Mesenteric fat pad (tissue), 1 donor: ENCODE measurements around the gene SMAP1. TPM values are rescaled to one million over a fixed set of nuclear protein-coding genes. Genes with fewer than 3 reads are reported as not detected.

ENCODE experiments used
- DNase-seq: peaks from one replicate; pipeline ENCODE4 v3.0.0-alpha.2; 2020; ENCODE audit warnings: low spot score
- total RNA-seq: library from RNA; stranded (reverse); fragmentation: NEBNext Ultra II Directional; extraction: Animal tissue kit (Norgen Biotek cat#: 25700); gene quantifications from one replicate; pipeline ENCODE4 v1.2.1, GENCODE V29; 2021
- donor health status: DM: yes; HTN: yes; CAD: no.

The SMAP1 gene
- total RNA-seq, 1 donor from 2014 or later, result 27.6 TPM

DNA sequence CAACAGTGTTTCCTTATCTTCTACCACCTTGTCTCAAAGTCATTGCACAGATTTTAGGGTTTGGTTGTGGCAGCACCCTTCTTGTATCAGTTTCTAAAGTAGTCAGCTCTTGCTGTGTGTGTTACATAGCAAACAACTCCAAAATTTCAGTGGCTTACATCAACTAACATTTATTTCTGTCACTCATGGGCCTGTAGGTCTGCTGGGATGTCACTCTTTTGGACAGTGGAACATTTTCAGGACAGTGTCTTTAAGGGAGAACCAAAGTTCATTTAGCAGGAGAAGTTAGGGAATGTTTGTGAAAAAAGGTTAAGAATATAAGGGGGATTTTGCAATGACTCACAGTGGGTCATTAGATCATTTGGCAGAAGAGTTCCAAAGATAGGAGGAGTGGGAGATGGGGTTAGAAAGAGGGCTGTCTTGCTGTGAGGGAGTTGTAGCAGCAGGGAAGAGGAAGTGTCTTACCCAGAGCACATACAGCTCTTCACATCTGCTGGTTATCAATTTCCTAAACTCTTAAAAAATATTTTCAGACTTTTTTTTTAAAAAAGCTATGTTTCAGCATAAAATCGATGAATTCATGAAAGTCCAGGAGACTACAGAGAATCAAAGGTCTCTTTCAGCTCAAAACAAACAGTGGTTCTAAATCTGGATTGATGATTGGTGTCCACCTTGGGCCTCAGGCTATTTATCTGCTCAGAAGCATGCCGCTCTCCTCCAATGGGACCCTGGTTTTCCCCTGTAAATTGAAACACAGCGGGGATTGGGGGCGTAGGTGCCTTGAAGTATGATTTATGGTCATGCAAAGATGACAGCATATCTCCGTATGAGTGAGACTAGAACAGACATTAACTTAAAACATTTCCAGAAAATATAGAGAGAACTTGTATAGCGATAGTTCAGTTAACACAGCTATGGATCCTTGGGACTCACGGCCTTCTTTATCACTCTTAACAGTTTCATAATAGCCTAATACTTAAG, 171.9 kb downstream of the SMAP1 start:
- no peak for DNase-seq

DNA sequence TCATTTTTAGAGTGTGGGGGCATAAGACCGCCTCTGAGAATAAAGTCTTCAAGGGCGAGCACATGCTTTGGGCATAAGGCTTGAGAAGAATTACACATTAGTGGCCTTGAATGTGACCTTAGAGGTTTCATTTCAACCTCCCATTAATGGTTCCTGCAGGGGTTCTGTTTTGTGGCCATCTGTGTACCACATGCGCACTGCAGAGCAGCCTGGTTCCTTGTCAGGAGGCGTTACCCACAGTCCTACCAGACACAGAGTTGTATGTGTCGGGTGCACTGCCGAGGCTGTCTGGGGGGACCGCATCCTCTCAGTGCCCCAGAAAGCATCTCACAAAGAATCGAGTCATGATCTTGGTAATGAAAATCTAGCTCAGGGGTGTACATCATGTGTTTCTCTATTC, 173.4 kb downstream of the SMAP1 start:
- DNase-seq, result no peak

DNA sequence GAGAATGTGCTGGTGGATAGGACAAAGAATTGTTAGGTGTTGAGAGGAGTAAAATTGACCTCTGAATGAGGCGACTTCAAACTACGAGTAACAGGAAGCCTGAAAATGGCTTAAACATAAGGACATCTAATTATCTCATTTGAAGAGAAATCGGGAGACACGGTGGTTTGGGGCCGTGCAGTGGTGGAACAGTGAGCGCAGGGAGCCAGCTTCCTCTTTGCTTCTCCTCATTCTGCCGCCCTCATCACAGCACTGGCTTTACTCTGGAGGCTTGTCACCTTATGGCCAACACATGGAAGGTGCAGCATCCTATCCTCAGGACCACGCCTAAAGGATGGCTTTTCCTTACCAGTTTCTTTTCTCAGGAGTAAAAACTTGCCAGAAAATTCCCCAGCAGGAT, 174.9 kb downstream of the SMAP1 start:
- DNase-seq, result no peak

DNA sequence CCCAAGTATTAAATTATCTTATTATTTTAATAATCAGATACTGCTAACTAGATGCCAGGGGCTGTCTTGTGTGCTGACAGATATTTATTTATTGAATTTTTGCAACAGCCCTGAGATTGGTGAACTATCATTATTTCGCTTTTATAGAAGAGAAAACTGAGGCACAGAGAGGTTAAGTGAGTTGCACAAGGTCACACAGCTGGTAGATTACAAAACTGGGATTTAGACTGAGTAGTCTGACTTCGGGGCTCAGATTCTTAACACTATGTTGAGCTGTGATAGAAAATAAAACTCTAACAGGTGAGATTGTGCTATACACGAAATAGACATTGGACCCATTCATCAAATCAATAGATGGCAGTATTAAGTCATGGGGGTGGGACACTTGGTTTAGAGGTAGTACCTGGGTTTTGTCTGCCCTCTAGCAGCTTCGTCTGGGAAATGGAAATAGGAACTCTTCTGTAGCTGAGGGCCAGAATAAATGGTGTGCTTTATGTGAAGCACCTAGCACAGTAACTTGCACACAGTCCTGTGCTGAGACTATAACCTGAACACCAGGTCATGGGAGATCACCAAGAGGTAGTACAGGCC, 175.7 kb downstream of the SMAP1 start:
- no peak for DNase-seq

DNA sequence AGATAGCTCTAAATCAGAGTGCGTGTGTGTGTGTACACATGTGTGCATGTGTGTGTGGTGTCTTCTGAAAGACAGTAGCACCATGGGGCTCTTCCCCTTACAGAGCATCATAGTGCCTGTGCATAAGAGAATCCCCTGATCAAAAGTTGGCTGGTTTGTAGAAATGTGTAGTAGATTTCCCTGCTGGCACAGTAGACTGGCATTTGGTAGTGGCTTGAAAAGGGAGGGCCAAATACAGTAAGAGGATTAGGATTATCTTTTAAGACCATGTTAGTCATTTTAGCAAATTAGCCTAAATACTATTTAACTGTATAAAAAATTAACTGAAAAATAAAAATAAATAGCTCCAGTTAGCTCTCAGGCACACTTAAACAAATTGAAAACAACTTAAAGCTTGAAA, 176.6 kb downstream of the SMAP1 start:
- no peak for DNase-seq

DNA sequence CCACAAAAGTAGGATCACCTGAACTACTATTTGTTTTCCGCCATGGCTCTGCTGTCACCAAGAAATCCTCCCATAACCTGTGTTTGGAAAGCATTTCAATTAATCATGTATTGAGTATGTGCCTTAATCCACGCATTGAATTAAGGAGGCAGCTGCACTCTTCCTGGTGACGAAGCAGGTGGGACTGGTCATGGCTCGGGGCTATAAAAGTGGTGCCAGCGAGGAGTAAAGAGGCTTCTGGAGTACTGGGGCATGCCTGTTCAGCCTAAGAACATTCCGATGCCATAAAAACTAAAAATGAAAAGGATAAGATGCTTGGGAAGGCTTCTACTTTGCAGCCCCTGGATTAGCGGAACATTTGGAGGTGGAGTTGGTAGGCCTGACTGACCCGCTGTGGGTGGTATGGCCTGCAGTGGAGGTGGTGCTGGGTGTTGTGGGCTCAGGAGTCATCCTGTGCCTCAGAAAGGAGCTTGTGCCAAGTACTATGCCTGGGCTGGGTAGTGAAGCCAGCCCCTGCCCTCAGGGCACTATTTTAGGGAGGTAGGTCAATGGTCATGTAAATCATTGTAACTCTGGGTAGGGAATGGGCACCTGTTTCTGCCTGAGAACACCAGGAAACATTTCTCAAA, 178.6 kb downstream of the SMAP1 start:
- no peak for DNase-seq

DNA sequence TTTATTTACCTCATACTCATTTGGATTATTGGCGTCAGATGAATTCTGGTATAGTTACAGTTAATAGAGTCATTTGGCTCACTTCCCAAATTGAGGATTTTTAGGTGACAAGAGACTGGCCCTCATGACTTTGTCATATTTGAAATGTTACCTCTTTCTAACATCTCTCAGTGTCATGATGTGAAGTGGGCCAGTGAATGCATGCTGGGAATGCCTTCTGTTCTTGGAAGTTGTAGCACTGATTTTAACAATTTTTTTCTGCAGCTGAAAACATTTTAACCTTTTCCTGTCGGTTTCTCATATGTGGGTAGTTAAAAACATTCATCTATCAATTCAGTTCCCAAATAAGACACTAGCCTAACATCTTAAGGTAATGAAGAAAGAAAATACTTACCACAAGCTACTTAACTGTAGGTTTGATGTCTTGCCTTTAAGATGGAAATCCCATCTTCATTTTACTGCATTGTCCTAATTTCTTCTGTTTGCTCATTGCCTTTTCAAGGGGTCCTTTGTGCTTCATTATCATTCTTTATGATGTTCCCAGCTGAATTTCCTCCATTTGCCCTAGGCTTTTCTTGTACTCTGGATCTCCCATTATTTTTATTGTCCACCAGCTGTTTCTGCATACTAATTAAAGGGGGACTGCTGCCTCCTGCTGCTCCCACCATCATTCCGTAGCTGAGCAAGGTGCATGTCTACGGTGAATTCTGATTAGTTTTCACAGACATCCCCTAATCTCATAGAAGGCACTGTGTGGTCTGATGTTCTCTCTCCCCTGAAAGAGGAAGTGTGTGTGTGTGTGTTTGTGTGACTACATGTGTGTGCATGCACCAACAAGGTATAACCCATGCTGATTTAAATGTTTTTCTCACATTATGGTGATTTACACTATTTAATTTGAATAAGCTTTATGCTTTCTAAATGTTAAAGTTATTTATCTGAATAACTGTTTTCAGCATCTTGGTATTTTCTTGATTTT, 179.7 kb downstream of the SMAP1 start:
- no peak for DNase-seq

DNA sequence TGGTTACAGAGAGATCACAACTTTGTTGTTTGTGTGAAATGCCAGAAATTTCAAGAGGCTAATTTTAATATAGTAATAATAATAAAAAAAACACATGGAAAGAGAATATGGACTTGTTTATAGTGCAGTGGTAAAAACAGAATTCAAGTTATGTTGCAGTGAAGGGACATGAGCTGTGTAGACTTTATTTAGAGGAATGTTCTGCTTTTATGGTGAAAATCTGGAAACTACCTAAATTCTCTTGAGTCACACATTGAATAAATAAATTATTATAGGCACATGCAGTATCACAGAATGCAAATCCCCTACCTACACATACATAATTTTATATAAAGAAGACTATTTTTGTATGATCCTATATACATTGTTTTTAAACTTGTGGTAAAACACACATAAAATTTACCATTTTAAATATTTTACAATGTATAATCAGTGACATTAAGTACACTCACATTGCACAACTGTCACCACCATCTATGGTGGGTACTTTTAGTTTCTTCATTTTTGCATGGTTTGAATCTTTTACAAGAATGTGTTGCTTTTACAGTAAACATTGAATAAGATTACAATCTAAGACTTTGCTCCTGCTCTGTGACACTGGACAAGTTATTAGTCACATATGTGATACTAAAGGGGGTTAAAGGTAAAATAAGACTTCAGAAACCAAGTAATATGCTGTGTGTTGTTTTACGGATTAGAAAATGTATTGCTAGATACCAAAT, 181.8 kb downstream of the SMAP1 start:
- no peak for DNase-seq

DNA sequence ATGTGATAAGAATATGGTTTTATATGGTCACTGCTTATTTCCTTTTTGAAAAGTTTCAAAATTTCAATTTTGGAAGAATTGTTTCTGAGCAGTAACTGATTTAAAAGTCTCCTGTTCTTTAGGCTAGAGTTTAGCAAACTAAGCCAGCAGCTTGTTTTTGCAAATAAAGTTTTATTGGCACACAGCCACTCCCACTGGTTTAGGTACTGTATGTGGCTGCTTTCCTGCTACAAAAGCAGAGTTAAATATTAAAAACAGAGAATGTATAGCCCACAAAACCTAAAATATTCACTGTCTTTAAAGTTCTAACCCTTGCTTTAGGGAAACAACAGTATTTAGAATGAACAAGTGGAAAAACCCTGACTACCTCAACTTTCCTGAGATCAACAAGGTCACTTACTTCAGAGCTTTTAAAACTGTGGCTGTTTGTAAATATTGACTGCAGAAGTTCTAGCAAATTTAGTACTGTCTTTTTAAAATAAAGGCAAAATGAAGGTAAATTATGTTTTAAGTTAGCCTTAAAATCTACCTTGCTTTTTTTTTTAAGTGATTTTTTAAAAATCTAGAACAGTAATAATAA, 185.1 kb downstream of the SMAP1 start:
- DNase-seq, result no peak

DNA sequence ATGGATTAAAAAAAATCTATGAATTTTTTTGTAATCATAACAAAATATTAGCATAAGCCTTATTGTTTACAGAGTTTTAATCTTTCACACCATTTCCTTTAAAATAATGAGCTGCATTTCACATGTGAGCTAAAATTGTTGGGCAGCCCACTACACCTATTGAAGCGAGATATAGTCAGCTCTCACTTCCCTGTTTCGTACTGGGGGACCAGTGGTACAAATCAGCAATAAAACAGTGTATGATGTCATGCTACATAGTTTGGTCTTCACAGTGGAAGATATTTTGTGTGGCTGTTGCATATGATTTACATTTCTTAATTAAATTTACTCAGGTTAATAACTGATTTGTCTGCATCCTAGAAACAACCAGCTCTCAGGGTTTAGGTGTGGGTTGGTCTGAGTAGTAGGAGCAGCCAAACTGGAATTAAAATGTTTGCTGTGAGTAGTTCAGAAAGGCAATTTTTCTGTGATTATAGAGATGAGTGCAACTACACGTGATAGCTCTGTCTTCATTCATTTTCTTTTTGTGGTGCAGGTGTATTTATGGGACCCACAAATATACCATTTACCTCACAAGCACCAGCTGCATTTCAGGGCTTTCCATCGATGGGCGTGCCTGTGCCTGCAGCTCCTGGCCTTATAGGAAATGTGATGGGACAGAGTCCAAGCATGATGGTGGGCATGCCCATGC, 189.8 kb downstream of the SMAP1 start:
- DNase-seq, result no peak

DNA sequence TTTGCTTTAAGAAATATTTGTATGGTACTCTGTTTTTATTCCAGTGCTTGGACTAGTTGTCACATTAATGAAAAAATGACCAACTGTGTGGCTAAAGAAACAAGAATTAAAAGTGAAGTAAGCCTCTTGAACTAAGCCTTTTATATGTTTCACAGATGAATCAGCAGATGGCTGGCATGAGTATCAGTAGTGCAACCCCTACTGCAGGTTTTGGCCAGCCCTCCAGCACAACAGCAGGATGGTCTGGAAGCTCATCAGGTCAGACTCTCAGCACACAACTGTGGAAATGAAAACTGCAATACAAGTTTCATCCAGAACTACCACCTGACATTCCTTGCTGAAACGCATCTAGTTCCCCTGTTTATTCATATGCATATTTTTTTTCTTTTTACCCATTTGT, 192.4 kb downstream of the SMAP1 start:
- no peak for DNase-seq

DNA sequence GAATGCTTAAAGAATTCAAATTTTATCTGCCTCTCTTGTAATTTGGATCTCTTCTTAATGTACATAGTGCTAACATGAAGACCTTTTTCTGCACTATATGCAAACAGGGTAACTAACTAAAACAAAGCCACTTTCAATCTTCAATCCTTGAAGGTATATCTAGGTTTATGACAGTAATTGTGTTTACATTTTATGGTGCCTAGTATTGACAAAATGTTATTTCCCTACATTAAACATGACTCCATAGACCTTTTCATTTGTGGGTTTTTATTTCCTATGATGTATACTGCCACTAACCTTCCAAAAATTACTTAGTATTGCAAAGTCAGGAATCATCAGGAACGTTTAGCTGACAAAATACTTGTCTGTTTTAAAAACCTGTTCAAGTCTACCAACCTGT, 193.2 kb downstream of the SMAP1 start:
- DNase-seq, result no peak

DNA sequence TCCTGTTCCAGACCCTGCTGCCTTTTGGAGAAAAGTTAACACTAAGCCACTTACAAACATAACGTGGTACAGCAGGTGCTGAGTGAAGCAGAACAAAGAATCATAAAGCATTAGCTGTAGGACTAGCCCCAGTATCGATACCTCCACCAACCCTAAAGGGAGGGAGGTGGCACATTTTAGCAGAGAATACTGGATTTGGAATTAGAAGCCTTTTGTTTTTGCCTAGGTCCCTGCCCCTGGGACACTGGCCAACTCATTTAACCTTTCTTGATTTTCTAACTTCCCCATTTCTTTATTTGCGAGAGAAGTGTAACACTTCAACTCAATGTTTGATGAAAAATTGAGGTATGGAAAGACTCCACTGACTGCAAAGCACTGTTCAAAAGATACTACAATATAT, 195.7 kb downstream of the SMAP1 start:
- DNase-seq, result no peak

DNA sequence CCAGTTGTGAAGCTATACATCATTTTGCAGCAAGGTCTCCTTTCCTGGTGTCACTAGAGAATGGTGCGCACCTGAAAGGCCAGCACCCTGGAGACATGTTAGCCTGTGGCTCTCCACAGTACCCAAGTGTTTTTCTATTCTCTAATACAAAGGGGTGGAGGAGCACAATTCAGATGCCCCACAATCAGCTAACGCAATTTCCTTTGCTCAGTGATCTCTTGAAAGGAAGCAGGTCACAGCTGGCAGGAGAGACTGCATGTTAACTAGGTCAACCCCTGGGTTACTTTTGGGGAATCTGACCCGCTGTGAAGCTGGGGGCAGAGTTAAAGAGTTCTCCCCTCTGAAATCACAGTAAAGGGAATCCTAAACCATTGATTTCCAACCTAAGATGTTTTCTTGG, 196.7 kb downstream of the SMAP1 start:
- no peak for DNase-seq

DNA sequence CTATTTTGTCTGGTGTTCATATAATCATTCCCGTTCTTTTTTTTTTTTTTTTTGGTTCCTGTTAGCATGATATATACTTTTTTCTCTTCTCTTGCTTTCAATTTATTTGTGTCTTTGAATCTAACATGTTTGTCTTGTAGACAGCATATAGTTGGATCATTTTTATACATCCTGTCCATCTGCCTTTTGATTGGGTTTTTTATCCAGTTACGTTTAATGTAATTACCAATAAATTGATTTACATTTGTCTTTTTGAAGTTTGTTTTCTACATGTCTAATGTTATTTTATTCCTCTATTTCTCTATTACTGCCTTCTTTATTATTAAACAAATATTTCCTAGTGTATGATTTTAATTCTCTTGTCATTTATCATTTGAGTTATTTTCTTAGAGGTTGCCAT, 204.8 kb downstream of the SMAP1 start:
- no peak for DNase-seq

DNA sequence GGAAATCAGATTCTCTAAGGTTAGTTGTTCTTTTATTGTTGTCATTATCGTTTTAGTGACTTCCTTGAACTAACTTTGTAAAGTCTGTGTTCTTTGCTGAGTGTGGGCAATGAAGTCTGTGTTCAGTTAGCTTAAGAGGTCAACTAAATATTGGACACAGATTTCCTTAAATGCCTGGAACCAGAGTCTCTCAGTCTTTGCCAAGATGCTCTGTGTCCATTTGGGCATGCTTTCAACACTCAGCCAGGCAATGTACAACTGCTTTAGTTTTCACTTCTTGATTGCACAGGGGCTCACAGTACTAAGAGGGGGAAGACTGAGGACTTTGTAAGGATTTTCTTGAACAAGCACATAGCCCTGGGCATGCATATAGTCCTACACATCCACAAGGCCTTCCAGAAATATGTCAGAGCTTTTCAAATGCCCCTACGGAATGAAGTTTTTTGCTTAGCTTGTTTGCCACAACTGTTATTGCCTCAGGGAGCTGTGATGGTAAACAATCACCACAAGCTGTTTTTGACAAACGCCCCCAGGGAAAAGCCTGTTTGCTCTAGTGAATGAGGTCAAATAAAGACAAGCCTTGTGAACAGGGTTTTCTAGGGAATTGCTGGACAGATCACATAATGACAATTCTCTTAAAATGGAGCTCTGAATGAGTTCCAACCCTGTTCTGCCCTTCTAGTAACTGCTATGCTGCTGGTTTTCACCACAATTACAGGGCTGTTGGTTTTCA, 206.7 kb downstream of the SMAP1 start:
- no peak for DNase-seq

DNA sequence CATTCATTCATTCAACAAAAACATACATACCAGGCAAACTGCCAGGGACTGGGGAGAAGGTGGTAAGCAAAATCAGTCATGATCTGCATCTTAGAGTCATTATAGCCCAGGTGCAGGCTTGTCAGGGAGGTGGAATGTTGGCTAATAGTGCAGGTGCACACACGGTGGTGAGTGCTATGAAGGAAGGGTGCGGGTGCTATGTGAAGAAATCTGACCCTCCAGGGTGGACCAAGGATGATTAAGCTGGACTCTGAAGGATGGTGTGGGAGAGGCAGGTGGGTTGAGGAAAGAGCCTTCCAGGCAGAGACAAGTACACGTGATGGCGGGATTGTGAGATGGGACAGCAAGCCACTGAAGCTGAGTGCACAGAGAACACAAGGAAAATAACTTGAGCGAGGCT, 211.8 kb downstream of the SMAP1 start:
- DNase-seq, result no peak

DNA sequence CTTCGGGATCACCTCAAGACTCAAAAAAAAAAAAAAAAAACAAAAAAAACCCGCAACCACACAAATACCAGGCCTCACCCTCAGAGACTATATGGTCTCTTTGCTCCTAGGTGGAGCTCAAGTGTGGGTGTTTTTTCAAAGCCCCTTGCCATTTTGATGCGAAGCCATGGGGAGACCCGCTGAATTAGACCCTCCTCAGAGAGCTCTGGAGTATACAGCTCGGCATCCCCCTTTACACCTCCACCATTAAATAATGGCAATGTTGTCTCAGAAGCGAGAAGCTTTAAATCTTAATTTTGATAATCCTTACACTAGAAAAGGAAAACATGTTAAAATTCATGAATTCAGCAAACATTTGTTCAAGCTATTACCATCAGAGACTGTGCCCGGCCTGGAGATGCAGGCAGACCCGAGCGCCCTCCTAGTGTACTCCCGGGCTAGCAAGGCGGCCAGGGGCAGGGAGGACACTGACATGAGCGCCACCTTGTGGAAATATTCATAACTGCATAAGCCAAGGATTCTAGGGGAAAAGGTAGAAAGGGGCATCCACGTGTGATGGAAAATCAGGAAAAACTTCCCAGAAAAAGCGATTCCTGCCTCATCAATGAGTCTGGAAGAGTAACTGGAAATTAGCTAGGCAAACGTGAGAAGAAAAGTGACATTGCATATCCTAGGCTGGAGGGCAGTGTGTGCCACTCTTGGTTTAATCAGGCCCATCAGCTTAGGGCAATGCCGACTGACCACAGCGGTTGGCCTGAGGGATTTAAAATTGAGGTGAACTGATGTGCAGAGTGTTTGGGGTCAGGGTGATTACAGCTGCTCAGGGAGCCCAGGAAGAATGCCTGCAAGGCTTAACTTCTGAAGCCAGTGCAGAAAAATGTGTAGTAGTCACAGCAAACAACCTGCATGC, 216.6 kb downstream of the SMAP1 start:
- no peak for DNase-seq
